NCI-H524 (cell line): ENCODE data around the gene EPSTI1.

Experiments
- DNase-seq, 2 experiments: peaks; one replicate each; lab custom pipeline; 2025; lab: John Stamatoyannopoulos, UW

EPSTI1 gene

DNA sequence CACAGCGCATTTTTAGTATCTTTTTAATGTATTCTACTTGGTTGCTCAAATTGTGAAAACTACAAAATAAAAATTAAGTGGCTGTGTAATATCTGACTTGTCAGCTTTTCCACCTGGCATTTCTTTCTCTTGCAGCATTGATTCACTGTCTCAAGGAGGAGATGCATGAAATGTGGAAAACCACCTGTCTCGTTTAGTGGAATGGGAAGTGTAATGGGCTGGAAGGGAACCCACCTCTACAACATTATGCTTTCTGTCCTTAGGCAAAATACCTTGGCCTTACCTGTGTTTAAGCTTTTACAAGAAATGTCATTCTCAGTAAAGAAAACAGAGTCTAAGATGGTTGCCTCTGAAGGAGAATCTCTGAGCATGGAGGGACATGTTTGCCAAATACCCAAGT lies 142.8 kb downstream of the EPSTI1 start:
- no peak for DNase-seq

DNA sequence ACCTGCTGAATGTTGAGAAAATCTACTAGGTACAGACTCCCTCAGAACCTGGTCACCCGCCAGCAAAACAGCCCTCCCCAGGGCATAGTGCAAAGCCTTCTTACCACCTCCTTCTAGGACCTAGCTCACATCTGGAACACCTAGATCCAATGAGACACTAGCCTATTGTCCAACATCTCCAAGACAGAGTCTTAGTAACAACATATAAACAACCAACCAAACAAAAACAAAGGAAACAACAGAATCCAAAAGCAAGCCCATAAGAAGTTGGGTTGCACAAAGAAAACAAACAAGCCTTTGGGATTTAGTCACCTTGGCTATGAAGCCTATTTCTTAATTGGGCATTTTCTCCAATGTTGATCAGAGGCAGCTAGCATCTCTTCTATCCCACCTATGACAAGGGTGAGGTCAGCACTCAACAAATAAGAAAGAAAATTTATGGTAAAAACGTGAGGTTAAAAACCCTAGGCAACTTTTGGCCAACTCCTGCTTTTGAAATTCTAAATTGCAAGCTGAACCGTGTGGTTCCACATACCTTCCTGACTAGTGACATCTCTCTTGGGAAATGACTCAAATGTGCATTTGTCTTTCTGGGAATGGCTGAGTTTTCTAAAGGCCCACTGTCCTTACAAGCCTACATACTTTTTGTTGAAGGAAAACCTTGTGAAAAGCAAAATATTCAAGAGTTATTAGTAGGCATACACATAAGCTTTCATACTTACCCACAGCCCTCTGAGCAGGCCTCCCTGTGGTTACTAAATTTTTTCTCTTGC lies 144.0 kb downstream of the EPSTI1 start:
- DNase-seq, result no peak

DNA sequence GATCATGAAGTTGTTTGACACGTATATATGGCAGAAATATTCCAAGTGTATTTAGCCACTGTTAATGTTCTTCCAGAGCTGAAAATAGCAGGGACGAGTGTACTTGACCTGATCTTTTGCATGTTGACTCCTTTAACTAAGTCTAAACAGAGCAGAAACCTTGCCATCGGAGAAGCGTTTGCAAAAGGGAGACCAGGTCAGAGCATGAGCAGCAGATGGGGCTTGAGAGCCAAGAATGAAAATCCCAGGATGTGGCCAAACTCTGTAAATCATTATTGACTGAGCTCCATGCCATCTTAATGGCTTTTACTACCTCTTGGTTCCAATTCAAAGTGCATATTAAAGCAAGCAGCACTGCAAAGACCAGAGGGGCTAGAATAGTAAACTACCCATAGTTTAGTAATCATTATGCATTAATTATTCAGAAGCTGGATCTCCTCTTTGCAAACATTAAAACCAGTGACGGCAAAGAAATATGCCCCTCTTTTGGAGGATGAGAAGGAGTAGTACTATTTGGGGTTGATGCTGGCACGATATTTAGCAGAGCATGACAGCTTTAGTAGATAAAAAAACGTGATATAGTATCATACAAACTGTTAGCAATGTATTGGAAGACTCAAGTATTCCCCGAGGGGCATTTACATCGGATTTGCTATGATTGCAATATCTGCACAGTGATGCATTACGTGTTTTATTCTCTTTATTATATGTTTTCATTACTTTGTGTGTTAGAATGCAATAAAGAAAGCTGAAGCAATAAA lies 154.9 kb downstream of the EPSTI1 start:
- peak; percentile 25 to 71 for DNase-seq
